Lower leg skin (tissue), 3 donors: Measurements from ENCODE around the gene CRIP3.

Source experiments
- CTCF ChIP-seq, 3 donors: fragments of 450-650 bp; IDR thresholded peaks; one replicate each; pipeline ENCODE4 v1.5.1; 2016; ENCODE audit warnings: antibody characterized with exemption in 3 of 3, mild to moderate bottlenecking in 3 of 3, moderate library complexity in 2 of 3
- POLR2A ChIP-seq, 2 donors: fragments of 450-650 bp; IDR thresholded peaks; one replicate each; pipeline ENCODE4 v1.6.1; 2016 to 2017; ENCODE audit warnings: antibody characterized with exemption in 2 of 2, mild to moderate bottlenecking in 1 of 2, moderate library complexity in 1 of 2

GRCh38 chr6:43261198-43261597 lies 47.4 kb downstream of the CRIP3 start:
- TF ChIP-seq POLR2A (IDR thresholded peaks at IDR 0.05), result no peak
- no peak for TF ChIP-seq CTCF (IDR thresholded peaks at IDR 0.05)
